SU-DHL-6 (cell line): ENCODE measurements around the gene CNTFR.

Experiments
- EZH2phosphoT487 ChIP-seq: fragments of 200-600 bp; sonication (generic), shearing (Covaris generic); conservative IDR thresholded peaks from 2 replicates; pipeline ENCODE4 v1.6.1; 2018; ENCODE audit warnings: mild to moderate bottlenecking, antibody characterized with exemption, low read length, moderate library complexity, mixed read lengths
- TF ChIP-seq, protein P1 (sequence below): fragments of 200-600 bp; sonication (generic); IDR thresholded peaks from one replicate; pipeline ENCODE4 v1.5.1; 2017; ENCODE audit warnings: antibody characterized with exemption, mild to moderate bottlenecking, low read length, moderate library complexity; ENCODE audit not compliant: insufficient read depth, poor library complexity, severe bottlenecking

DNA sequence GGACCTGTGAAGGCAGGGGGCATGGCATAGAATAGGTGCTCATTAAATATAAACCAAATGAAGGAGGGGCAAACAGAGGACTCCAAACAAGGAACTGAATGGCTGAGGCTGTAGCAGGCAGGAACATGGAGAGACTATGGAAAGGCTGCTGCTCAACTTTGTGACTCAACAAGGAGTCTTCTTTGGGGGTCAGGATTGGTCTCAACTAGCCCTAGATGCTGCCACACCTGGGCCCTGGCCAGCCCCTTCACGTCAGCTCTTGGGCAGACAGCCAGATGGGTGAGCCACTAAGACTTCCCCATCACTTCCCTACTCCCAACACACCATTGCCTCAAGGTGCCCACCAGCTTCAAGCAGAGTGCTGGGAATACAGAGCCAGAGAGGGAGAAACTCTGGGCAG, 11.4 kb upstream of the CNTFR start:
- TF ChIP-seq, protein P1, sequence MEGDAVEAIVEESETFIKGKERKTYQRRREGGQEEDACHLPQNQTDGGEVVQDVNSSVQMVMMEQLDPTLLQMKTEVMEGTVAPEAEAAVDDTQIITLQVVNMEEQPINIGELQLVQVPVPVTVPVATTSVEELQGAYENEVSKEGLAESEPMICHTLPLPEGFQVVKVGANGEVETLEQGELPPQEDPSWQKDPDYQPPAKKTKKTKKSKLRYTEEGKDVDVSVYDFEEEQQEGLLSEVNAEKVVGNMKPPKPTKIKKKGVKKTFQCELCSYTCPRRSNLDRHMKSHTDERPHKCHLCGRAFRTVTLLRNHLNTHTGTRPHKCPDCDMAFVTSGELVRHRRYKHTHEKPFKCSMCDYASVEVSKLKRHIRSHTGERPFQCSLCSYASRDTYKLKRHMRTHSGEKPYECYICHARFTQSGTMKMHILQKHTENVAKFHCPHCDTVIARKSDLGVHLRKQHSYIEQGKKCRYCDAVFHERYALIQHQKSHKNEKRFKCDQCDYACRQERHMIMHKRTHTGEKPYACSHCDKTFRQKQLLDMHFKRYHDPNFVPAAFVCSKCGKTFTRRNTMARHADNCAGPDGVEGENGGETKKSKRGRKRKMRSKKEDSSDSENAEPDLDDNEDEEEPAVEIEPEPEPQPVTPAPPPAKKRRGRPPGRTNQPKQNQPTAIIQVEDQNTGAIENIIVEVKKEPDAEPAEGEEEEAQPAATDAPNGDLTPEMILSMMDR = no peak
- no peak for TF ChIP-seq EZH2phosphoT487
